ENCODE measurements around the gene TANGO2. TPM values are rescaled to one million over a fixed set of nuclear protein-coding genes. Genes with fewer than 3 reads are reported as not detected.

TANGO2 gene
- total and polyA plus RNA-seq, 7 donors: 20.6 to 73.3 (median 34.9) TPM

- Histone ChIP-seq H3K27me3 (ENCODE audit: insufficient read depth in 3 of 3, low read length in 2 of 3) (no peaks in the 10 kb centered on the region), H3K4me3 (no peak overlapping the region), H3K27ac (no peak overlapping the region), H3K36me3 (ENCODE audit: insufficient read depth in 1 of 2, low read depth in 1 of 2) (peaks cover 0 to 79% of the 10 kb centered on the region in 2 donors), H3K4me1 (no peaks in the 10 kb centered on the region), H3K9me3 (no peaks in the 10 kb centered on the region)
- 92 to 97% (median 96%) methylated on average over 16 of the region's 16 CpGs for WGBS, 3 donors
- intact Hi-C loops (cut with DNase I): no loop called here
- no peak for DNase-seq
- ATAC-seq: no peak
- no peak for TF ChIP-seq CTCF (IDR thresholded peaks at IDR 0.05)
Observed at GRCh38 chr22:20056696-20057386, 35.9 kb downstream of the TANGO2 start.

GRCh38 chr22:20057596-20058268, 36.8 kb downstream of the TANGO2 start:
- ATAC-seq: no peak
- TF ChIP-seq CTCF (IDR thresholded peaks at IDR 0.05): no peak

GRCh38 chr22:20058989-20059770, 38.3 kb downstream of the TANGO2 start:
- Histone ChIP-seq H3K27ac (no peak overlapping the region), H3K9me3 (no peaks in the 10 kb centered on the region), H3K4me3 (no peak overlapping the region), H3K27me3 (ENCODE audit: insufficient read depth in 3 of 3, low read length in 2 of 3) (no peaks in the 10 kb centered on the region), H3K4me1 (peaks cover 10% of the 10 kb centered on the region), H3K36me3 (ENCODE audit: insufficient read depth in 1 of 2, low read depth in 1 of 2) (peaks cover 0 to 72% of the 10 kb centered on the region in 2 donors)
- no peak for TF ChIP-seq CTCF (IDR thresholded peaks at IDR 0.05)
- ATAC-seq (no peak), DNase-seq (no peak)
- WGBS, 3 donors: 84 to 87% (median 86%) methylated on average over 10 of the region's 10 CpGs
- intact Hi-C loops (cut with DNase I): no loop called here

More at GRCh38 chr22:20057596-20058268, 36.8 kb downstream of the TANGO2 start:
- intact Hi-C loops (cut with DNase I): no loop called here
- 93 to 94% (median 94%) methylated on average over 13 of the region's 13 CpGs for WGBS, 3 donors
- Histone ChIP-seq H3K4me3 (no peak overlapping the region), H3K27me3 (ENCODE audit: insufficient read depth in 3 of 3, low read length in 2 of 3) (no peaks in the 10 kb centered on the region), H3K36me3 (ENCODE audit: insufficient read depth in 1 of 2, low read depth in 1 of 2) (peaks cover 0 to 83% of the 10 kb centered on the region in 2 donors), H3K4me1 (peaks cover 3% of the 10 kb centered on the region), H3K9me3 (no peaks in the 10 kb centered on the region), H3K27ac (no peak overlapping the region)
- DNase-seq: no peak

GRCh38 chr22:20060700-20061480, 40.0 kb downstream of the TANGO2 start:
- Histone ChIP-seq H3K27ac (no peak overlapping the region), H3K4me3 (no peak overlapping the region), H3K4me1 (peaks cover 10% of the 10 kb centered on the region), H3K9me3 (no peaks in the 10 kb centered on the region), H3K36me3 (ENCODE audit: insufficient read depth in 1 of 2, low read depth in 1 of 2) (peaks cover 0 to 70% of the 10 kb centered on the region in 2 donors), H3K27me3 (ENCODE audit: insufficient read depth in 3 of 3, low read length in 2 of 3) (no peaks in the 10 kb centered on the region)
- ATAC-seq (no peak), DNase-seq (no peak)
- 78 to 81% (median 78%) methylated on average over 10 of the region's 10 CpGs for WGBS, 3 donors
- TF ChIP-seq CTCF (IDR thresholded peaks at IDR 0.05): no peak
- intact Hi-C loops (cut with DNase I): no loop called here
